K562 treated with DMSO at 1 percent for 12 hours (cell line): ENCODE measurements around the gene SLC25A47. TPM values are rescaled to one million over a fixed set of nuclear protein-coding genes. Genes with fewer than 3 reads are reported as not detected.

Source experiments
- total RNA-seq: library from RNA; unstranded; fragments of 300-600 nt; gene quantifications from 2 replicates; pipeline ENCODE4 v1.2.3, GENCODE V29; 2022; ENCODE audit not compliant: insufficient read depth

SLC25A47 gene
- not detected in 2 replicates for total RNA-seq

GRCh38 chr14:100323121-100323941, at the start of gene SLC25A47:
Gene SLC25A47 (plus strand): TSS chr14:100323339. CDS start chr14:100323415, 76 bp downstream.

DNA sequence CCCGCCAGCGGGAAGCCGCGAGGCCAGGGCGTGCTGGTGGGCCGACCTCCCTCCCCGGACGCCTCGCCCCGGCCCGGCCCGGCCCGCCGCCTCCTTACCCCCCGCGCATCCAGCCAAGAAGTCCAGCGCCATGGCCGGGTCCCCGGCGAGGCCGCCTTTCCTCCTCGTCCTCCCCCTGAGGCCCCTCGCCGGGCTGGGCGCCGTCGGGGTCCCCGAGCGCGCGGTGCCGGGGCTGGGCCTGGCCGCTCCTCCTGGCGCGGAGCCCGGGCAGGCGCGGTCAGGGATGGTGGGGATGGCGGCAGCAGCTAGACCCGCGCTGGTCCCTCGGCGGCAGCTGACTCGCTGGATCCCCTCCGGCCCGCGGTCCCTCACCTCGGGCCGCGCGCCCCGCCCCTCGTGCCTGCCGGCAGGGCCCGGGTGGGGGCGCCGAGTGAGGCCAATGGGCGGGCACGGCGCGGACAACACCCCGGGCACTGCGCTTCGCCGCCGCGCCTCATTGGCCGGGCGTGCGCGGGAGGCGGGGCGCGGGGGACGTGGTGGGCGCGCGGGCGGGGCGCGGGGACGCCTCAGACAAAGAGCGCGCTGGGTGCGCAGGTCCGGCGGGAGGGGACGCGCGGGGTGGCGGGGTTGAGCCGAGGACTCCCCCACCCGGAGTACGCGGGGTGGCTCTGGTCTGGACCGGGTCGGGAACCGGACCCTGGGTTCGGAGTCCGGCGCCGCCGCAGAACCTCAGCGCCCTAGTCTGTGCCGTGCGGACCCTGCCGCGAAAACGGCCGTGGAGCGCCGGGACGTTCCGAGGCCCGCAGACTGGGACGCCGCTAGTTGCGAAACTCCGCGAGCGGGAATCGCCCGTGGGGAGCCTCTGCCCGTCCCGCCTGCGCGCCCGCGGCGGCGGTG, 16.8 kb upstream of the SLC25A47 start, which contains the start of gene SLC25A29:
Gene SLC25A29 (minus strand): TSS at position 344 of the 897 bp plus-strand sequence. CDS start 212 bp downstream, at position 132.

GRCh38 chr14:100375963-100376735, 53.0 kb downstream of the SLC25A47 start, which contains the start of gene WDR25:
Gene WDR25 (plus strand): TSS chr14:100376485.

Other genes starting within 250 kb of the SLC25A47 start
- gene DEGS2, start 163.7 kb upstream of the SLC25A47 start, total RNA-seq = 1.4 and 4.3 TPM in 2 replicates
- gene YY1, start 84.2 kb upstream of the SLC25A47 start, total RNA-seq = 17.4 and 40.5 TPM in 2 replicates
- 3.0 and 4.0 TPM in 2 replicates for gene SLC25A29, start 16.9 kb upstream of the SLC25A47 start, total RNA-seq
- 14.3 and 16.3 TPM in 2 replicates for gene WDR25, start 53.1 kb downstream of the SLC25A47 start, total RNA-seq